A549 (cell line): ENCODE measurements around the gene MTERF1.

ENCODE experiments used
- CTCF ChIP-seq: fragments of >200 bp; sonication (Bioruptor Twin); formaldehyde crosslinking; IDR thresholded peaks from 3 replicates; pipeline ENCODE4 v1.5.1; 2016
- FOSB ChIP-seq: fragments of 250-450 bp; sonication (Bioruptor Pico); IDR thresholded peaks from 2 replicates; pipeline ENCODE4 v1.5.0; 2020; ENCODE audit warnings: mild to moderate bottlenecking, moderate library complexity
- HDAC2 ChIP-seq: fragments of 200-600 bp; sonication (generic); IDR thresholded peaks from 2 replicates; pipeline ENCODE4 v1.6.1; 2016
- MYC ChIP-seq: IDR thresholded peaks from 2 replicates; pipeline ENCODE4 v1.6.1; 2012; ENCODE audit warnings: mild to moderate bottlenecking, inconsistent platforms, low read length, improper control_type of control experiment, borderline replicate concordance
- POLR2A ChIP-seq: IDR thresholded peaks from 2 replicates; pipeline ENCODE4 v1.6.1; 2012; ENCODE audit warnings: mild to moderate bottlenecking, low read length
- SMC3 ChIP-seq: fragments of >200 bp; sonication (Bioruptor Twin); formaldehyde crosslinking; IDR thresholded peaks from 3 replicates; pipeline ENCODE4 v1.6.1; 2018; ENCODE audit warnings: inconsistent platforms

DNA sequence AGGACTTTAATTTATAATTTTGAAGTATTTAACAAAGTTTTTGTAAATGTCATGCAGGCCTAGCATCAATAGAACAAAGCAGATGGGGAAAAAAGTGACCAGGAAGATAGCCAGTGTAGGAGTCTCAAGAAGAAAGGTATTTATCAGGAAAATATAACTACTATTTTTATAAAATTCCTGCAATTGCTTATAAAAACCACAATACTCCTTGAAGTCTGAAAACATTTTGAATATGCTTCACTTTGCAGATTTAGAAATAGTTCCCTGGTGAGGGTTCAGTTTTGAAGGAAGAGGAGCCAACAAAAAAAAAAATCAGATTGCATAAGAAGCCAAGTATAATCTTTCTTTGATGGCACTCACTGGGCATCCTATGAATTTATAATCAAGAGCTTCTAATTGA, 34.1 kb downstream of the MTERF1 start:
- TF ChIP-seq FOSB (CRISPR knock-in tag): no peak
- TF ChIP-seq SMC3: no peak
- no peak for TF ChIP-seq CTCF
- TF ChIP-seq POLR2A: no peak
- TF ChIP-seq HDAC2: no peak
- TF ChIP-seq MYC: no peak
